GM19023 (cell line): Measurements from ENCODE around the gene TRIM46.

Source experiments
- ATAC-seq: cut with Tn5 transposase; IDR thresholded peaks from one replicate; pipeline ENCODE4 v1.9.1; 2021; ENCODE audit warnings: mild to moderate bottlenecking, moderate library complexity; ENCODE audit not compliant: unreplicated experiment

TRIM46 gene

DNA sequence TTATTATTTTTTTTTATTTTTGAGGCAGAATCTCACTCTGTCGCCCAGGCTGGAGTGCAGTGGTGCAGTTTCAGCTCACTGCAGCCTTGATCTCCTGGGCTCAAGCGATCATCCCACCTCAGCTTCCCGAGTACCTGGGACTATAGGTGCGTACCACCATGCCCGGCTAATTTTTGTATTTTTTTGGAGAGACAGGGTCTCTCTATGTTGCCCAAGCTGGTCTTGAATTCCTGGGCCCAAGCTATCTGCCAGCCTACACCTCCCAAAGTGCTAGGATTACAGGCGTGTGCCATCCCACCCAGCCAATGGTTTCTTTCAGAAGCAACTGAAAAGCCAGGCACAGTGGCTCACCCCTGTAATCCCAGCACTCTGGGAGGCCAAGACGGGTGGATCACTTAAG is 2.8 kb upstream of the TRIM46 start:
- ATAC-seq, result no peak

DNA sequence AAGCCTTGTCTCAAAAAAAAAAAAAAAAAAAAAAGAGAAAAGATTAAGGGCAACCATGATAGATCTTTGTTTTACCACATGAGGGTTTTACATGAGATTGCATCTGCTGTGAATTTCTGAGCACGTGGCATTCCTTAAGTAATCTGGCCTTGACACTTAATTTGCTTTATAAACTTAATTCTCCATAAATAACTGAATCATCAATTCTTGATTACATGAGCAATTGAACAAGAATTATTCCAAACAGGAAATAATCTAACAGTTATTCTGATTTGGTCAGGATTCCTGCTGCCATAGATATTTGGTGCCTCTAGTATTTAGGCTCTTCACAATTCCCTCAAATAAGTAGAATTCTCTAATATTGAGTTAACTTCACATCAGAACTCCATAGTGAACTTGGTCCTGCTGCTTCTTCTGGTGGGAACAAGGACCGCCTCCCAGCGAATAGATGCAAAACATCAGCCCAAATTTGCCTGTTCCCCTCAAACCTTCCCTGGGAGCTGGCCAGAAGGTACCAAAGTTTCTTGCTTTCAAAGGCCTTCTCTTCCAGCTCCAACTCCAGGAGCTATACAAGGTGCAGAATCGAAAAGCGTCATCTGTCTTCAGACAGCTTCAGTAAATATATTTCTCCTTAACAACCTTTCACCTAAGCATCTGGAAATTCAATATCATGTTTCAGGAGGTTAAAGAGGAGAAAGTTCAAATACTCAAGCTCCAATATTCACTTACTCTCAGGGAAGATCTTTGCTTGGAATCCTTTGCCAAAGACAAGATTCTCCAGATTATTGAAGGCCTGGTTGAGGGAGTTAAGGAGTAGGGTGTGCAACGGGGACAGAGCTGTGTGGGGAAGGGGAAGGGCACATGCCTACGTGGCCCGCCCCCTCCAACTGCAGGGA is 1.6 kb upstream of the TRIM46 start:
- ATAC-seq, result no peak

GRCh38 chr1:155172732-155173477 is 744 bp upstream of the TRIM46 start, which contains the start of gene KRTCAP2:
KRTCAP2 (minus strand) TSS chr1:155173304; CDS start chr1:155173224, 80 bp downstream.
- ATAC-seq, result peak; percentile 62

- no peak for ATAC-seq
These were observed 953 bp downstream of the TRIM46 start for GRCh38 chr1:155174324-155175280.

DNA sequence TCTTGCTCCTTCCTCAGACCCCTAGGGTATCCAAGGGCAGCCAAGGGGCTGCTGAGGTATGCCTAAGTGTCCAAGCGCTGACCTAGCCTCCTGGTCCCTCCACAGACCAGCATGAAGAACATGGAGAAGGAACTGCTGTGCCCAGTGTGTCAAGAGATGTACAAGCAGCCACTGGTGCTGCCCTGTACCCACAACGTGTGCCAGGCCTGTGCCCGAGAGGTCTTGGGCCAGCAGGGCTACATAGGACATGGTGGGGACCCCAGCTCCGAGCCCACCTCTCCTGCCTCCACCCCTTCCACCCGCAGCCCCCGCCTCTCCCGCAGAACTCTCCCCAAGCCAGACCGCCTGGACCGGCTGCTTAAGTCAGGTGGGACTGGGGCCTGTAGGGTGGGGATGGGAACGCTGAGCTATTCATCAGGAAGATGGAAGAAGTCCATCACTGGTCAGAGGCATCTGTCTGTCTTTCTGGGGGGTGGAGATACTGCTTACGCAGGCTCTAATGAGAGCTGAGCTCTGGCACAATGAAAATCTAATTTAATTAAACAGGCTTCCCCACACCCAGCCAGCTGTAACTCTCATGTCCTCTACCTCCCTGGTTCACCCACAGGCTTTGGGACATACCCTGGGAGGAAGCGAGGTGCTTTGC is 1.8 kb downstream of the TRIM46 start:
- no peak for ATAC-seq

DNA sequence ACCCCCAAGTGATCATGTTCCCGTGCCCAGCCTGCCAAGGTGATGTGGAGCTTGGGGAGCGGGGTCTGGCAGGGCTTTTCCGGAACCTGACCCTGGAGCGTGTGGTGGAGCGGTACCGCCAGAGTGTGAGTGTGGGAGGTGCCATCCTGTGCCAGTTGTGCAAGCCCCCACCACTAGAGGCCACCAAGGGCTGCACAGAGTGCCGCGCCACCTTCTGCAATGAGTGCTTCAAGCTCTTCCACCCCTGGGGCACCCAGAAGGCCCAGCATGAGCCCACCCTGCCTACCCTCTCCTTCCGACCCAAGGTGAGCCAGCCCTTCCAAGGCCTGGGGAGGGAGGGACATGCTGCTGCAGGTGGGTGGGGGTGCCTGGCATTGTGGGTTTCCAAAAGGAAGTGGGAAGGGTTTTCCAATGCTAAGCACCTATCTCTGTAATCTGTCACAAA is 2.3 kb downstream of the TRIM46 start:
- ATAC-seq, result no peak

DNA sequence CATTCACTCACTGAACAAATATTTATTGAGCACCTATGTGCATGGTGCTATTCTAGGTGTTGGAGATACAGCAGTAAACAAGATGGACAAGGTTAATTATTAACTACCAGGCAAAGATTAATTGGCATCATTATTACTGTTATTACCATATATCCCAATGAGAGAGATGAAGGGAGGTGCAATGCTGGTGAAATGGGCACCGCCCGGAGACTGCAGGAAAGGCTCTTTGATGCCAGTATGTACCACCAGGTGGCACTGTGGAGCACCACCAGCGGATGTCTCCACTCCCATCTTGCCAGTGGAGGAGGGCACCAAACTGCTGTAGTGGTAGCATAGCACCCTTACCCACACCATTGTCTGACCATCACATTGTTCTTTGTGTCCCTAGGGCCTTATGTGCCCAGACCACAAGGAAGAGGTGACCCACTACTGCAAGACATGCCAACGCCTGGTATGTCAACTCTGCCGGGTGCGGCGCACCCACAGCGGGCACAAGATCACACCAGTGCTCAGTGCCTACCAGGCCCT is 3.0 kb downstream of the TRIM46 start:
- ATAC-seq, result no peak

DNA sequence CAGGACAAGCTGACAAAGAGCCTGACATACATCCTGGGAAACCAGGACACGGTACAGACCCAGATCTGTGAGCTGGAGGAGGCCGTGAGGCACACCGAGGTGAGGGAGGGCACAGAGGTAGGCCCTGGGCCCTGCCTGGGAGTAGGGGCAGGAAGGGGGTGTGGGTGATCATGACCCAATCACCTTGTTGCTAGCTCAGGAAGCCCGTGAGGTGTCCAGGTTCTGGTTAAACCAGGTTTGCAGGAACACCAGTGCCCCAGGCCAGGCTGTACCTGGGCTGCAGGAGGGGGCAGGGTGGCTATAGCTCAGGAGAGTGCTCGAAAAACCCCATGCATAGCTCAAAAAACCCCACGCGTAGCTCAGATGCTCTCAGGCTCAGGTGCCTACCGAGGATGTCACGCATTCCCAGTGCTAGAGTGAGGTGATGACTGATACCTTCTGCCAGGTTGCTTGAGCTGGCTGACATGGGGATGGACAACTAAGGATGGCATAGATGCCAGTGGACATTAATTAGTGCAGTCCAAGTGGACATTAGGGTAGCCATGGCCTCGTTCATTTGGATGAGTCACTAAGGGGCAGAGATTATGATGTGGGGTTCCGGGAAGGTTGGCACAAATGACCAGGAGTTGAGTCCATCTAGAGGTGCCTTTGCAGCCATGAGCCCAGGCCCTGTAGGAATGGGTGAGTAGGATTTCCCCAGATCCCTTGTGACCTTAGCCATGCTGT is 3.7 kb downstream of the TRIM46 start:
- ATAC-seq, result no peak

DNA sequence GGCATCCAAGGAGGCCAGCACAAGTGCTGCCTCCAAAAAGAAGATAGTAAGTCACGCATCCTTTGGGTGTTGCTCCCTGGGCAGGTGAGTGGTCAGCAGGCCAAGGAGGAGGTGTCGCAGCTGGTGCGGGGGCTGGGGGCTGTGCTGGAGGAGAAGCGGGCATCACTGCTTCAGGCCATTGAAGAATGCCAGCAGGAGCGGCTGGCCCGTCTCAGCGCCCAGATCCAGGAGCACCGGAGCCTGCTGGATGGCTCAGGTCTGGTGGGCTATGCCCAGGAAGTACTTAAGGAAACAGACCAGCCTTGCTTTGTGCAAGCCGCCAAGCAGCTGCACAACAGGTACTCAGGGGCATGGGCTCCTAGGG is 4.3 kb downstream of the TRIM46 start:
- ATAC-seq, result no peak

- ATAC-seq, result no peak
These were observed 4.9 kb downstream of the TRIM46 start for GRCh38 chr1:155178441-155179111.

GRCh38 chr1:155179112-155180031 is 5.7 kb downstream of the TRIM46 start:
- no peak for ATAC-seq

DNA sequence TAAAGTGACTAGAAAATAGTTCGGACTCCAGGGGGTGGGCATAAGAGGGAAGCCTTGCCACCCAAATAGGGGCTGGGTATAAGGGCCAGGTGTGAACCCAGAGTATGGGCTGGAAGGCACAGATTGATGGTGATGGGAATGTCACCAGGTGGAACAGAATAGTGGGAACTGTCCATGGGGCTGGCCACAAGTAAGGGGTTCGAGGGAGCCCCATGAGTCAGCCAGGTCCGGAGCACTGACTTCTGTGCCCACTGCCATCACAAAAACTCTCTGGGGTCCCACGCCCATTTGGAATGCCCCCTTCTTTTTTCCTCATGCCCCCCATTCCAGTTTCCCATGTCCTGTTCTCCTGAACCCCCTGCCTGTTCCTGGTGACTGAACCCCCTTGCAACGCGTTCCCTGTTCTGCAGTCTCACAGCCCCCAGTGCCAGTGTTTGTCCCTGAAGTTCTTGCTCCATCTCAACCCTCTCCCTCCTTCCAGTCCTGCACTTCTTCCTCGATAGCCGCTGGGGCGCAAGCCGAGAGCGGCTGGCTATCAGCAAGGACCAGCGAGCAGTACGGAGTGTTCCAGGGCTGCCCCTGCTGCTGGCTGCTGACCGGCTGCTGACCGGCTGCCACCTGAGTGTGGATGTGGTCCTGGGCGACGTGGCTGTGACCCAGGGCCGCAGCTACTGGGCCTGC is 7.9 kb downstream of the TRIM46 start:
- no peak for ATAC-seq

DNA sequence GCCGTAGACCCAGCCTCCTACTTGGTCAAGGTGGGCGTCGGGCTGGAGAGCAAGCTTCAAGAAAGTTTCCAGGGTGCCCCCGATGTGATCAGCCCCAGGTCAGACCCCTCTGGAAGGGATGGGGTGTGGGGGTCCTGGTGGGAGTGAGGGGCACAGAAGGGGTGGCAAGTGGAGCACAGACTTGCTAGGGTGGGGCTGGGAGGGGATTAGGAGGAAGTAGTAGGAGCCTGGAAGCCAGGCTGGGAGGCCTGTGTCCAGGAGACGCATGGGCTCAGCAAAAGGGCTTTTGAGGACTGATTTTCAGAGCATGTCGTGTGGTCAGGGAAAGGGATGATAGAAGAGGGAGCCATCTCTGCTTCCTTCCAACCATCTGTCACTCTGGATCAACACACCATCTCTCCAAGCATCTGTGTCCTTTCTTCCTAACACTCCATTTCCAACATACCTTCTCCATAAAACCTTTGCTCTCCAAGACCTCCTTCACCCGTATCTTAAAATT is 8.5 kb downstream of the TRIM46 start:
- ATAC-seq, result no peak

GRCh38 chr1:155183775-155184221 is 10.1 kb downstream of the TRIM46 start:
- ATAC-seq, result no peak

DNA sequence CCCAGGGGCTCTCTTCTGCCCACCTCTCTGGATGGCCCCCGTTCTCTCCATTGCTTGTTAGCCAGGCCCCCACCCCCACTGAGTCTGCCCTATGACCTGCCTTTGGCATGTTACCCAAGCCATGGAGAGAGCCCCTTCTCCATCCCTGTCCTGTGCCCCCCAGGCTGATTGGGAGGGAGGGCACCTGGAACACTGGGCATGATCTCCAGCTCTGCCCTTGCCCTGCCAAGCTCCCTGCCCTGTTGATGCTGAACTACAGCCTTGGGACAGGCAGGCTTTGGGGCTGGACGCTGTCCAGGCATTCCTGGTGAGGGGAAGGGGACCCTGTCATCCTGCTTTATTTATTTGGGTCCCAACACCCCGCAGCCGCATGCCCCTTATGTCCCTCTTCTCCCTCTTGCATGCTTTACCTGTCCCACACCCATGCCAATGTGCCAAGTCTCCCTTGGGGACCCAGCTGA is 10.7 kb downstream of the TRIM46 start:
- ATAC-seq, result no peak

GRCh38 chr1:155184835-155185782 is 11.5 kb downstream of the TRIM46 start:
- peak; percentile 78 for ATAC-seq
